HG03457 (cell line): ENCODE measurements around the gene MAGEB18.

Source experiments
- ATAC-seq: cut with Tn5 transposase; IDR thresholded peaks from one replicate; pipeline ENCODE4 v1.9.1; 2021; ENCODE audit warnings: moderate number of reproducible peaks; ENCODE audit not compliant: unreplicated experiment

Gene MAGEB18

GRCh38 chrX:26138274-26138673 is at the start of gene MAGEB18:
Gene MAGEB18 (plus strand): TSS chrX:26138343. CDS start chrX:26138986, 643 bp downstream.
- no peak for ATAC-seq

DNA sequence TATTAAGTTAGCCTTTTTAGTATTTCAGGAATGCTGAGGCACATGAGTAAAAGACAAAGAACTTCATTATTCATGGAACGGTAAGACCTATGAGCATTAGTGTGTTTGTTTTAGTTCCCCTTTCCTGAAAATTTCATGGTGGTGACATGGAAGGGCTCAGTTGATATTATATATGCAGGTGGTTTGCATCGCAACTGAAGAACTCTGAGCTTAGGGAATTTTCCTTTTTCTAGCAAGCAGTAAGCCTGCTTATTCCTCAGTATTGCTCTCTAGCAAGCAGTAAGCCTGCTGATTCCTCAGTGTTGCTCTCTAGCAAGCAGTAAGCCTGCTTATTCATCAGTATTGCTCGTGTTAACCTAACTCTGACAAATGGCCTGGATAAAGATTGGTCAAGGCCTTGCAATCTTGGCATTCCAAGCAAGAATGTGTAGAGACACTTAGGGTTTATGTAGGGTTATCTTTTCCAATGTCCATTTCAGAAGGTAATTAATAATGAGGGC is 37.7 kb upstream of the MAGEB18 start:
- ATAC-seq, result no peak

GRCh38 chrX:26109142-26109541 is 29.0 kb upstream of the MAGEB18 start:
- ATAC-seq, result no peak

GRCh38 chrX:26146024-26146423 is 7.9 kb downstream of the MAGEB18 start:
- ATAC-seq, result no peak

- no peak for ATAC-seq
Observed at GRCh38 chrX:26160301-26160700, 22.2 kb downstream of the MAGEB18 start, which contains the start of gene MAGEB6B. Gene MAGEB6B (plus strand): TSS chrX:26160601. CDS start chrX:26160601, 0 bp downstream.
